HG02870 (cell line): ENCODE measurements around the gene KCTD20.

ENCODE experiments used
- ATAC-seq: cut with Tn5 transposase; IDR thresholded peaks from one replicate; pipeline ENCODE4 v1.9.1; 2021; ENCODE audit warnings: mild to moderate bottlenecking, moderate library complexity; ENCODE audit not compliant: unreplicated experiment

KCTD20 gene

GRCh38 chr6:36492092-36492491, 49.3 kb downstream of the KCTD20 start:
- no peak for ATAC-seq

GRCh38 chr6:36492621-36493020, 49.8 kb downstream of the KCTD20 start:
- no peak for ATAC-seq

- no peak for ATAC-seq
These were observed 50.5 kb downstream of the KCTD20 start for GRCh38 chr6:36493319-36493718.

- no peak for ATAC-seq
These were observed 51.1 kb downstream of the KCTD20 start for GRCh38 chr6:36493859-36494258.

GRCh38 chr6:36495086-36495485, 52.3 kb downstream of the KCTD20 start:
- ATAC-seq, result no peak

GRCh38 chr6:36499918-36500317, 57.1 kb downstream of the KCTD20 start:
- ATAC-seq, result no peak

- no peak for ATAC-seq
These were observed 58.9 kb downstream of the KCTD20 start for GRCh38 chr6:36501686-36502085.

GRCh38 chr6:36504181-36504580, 61.4 kb downstream of the KCTD20 start:
- no peak for ATAC-seq

GRCh38 chr6:36504982-36505381, 62.2 kb downstream of the KCTD20 start:
- ATAC-seq, result no peak

GRCh38 chr6:36505744-36506534, 63.1 kb downstream of the KCTD20 start:
- ATAC-seq, result no peak

GRCh38 chr6:36506611-36507010, 63.8 kb downstream of the KCTD20 start:
- ATAC-seq, result no peak

- ATAC-seq, result no peak
These were observed 65.7 kb downstream of the KCTD20 start for GRCh38 chr6:36508532-36508931.

GRCh38 chr6:36510365-36510764, 67.6 kb downstream of the KCTD20 start:
- no peak for ATAC-seq

GRCh38 chr6:36514554-36515456, 72.0 kb downstream of the KCTD20 start:
- ATAC-seq, result no peak

- ATAC-seq, result no peak
These were observed 73.0 kb downstream of the KCTD20 start for GRCh38 chr6:36515844-36516243.

- no peak for ATAC-seq
These were observed 73.8 kb downstream of the KCTD20 start for GRCh38 chr6:36516559-36516958.

- ATAC-seq, result no peak
These were observed 74.2 kb downstream of the KCTD20 start for GRCh38 chr6:36516988-36517387.

- no peak for ATAC-seq
These were observed 74.6 kb downstream of the KCTD20 start for GRCh38 chr6:36517408-36517807.

GRCh38 chr6:36519352-36519751, 76.6 kb downstream of the KCTD20 start:
- ATAC-seq, result no peak

GRCh38 chr6:36523451-36523850, 80.7 kb downstream of the KCTD20 start:
- ATAC-seq, result no peak

GRCh38 chr6:36523936-36524499, 81.2 kb downstream of the KCTD20 start:
- no peak for ATAC-seq

- no peak for ATAC-seq
These were observed 82.1 kb downstream of the KCTD20 start for GRCh38 chr6:36524871-36525270.
